HEK293T (cell line): ENCODE data around the gene NMNAT2.
A peak's percentile ranks its signal among the peaks of the same experiment; 100 is the strongest.
"Not testable (repeated sequence)": the region's sequence is repeated elsewhere in the genome, so short reads cannot be mapped to it uniquely, and the experiment has no call there.

ENCODE experiments used
- CTCF ChIA-PET: fragments of 350-600 bp; formaldehyde crosslinking; extraction: SDS; loops from one replicate; lab custom pipeline; 2021; ENCODE audit warnings: antibody characterized with exemption, inconsistent platforms; lab: Yijun Ruan, JAX
- POLR2A ChIA-PET: fragments of 350-600 bp; formaldehyde crosslinking; extraction: SDS; loops from one replicate; lab custom pipeline; 2020; ENCODE audit warnings: antibody characterized with exemption, inconsistent platforms; lab: Yijun Ruan, JAX
- DNase-seq: peaks from one replicate; pipeline ENCODE4 v3.0.0; 2012; ENCODE audit warnings: mixed read lengths; ENCODE audit errors: extremely low spot score
- ARNT ChIP-seq: fragments of 450-650 bp; IDR thresholded peaks from 2 replicates; pipeline ENCODE4 v1.6.1; 2017; ENCODE audit warnings: mild to moderate bottlenecking
- BHLHE40 ChIP-seq: fragments of 450-650 bp; IDR thresholded peaks from 2 replicates; pipeline ENCODE4 v1.6.1; 2016; ENCODE audit warnings: mild to moderate bottlenecking, moderate library complexity, borderline replicate concordance
- CTBP1 ChIP-seq: fragments of 450-650 bp; IDR thresholded peaks from 2 replicates; pipeline ENCODE4 v1.6.1; 2016; ENCODE audit warnings: borderline replicate concordance
- ELF4 ChIP-seq: fragments of 450-650 bp; IDR thresholded peaks from 2 replicates; pipeline ENCODE4 v1.6.1; 2017; ENCODE audit warnings: antibody characterized with exemption
- FOXA1 ChIP-seq: fragments of 450-650 bp; IDR thresholded peaks from 2 replicates; pipeline ENCODE4 v1.6.1; 2016; ENCODE audit warnings: mild to moderate bottlenecking
- FOXK2 ChIP-seq: fragments of 450-650 bp; IDR thresholded peaks from 2 replicates; pipeline ENCODE4 v1.6.1; 2016; ENCODE audit warnings: mild to moderate bottlenecking
- FOXM1 ChIP-seq: fragments of 450-650 bp; IDR thresholded peaks from 2 replicates; pipeline ENCODE4 v1.6.1; 2017; ENCODE audit warnings: mild to moderate bottlenecking, borderline replicate concordance
- HDGF ChIP-seq: fragments of 450-650 bp; IDR thresholded peaks from 2 replicates; pipeline ENCODE4 v1.6.1; 2017; ENCODE audit warnings: antibody characterized with exemption, borderline replicate concordance
- L3MBTL2 ChIP-seq: fragments of 450-650 bp; conservative IDR thresholded peaks from 2 replicates; pipeline ENCODE4 v1.6.1; 2016; ENCODE audit warnings: mild to moderate bottlenecking
- LEF1 ChIP-seq: fragments of 450-650 bp; IDR thresholded peaks from 2 replicates; pipeline ENCODE4 v1.6.1; 2017; ENCODE audit warnings: mild to moderate bottlenecking, borderline replicate concordance
- NFRKB ChIP-seq: fragments of 450-650 bp; IDR thresholded peaks from 2 replicates; pipeline ENCODE4 v1.6.1; 2016; ENCODE audit warnings: mild to moderate bottlenecking, moderate library complexity
- SP1 ChIP-seq: fragments of 450-650 bp; IDR thresholded peaks from 2 replicates; pipeline ENCODE4 v1.6.1; 2017
- SUZ12 ChIP-seq: fragments of 450-650 bp; IDR thresholded peaks from 2 replicates; pipeline ENCODE4 v1.6.1; 2016; ENCODE audit warnings: mild to moderate bottlenecking
- TARDBP ChIP-seq: fragments of 450-650 bp; IDR thresholded peaks from 2 replicates; pipeline ENCODE4 v1.6.1; 2016
- ZNF384 ChIP-seq: fragments of 450-650 bp; IDR thresholded peaks from 2 replicates; pipeline ENCODE4 v1.6.1; 2016
- TF ChIP-seq, protein P1 (sequence below): fragments of 450-650 bp; IDR thresholded peaks from 2 replicates; pipeline ENCODE4 v1.6.1; 2016

Gene NMNAT2

DNA sequence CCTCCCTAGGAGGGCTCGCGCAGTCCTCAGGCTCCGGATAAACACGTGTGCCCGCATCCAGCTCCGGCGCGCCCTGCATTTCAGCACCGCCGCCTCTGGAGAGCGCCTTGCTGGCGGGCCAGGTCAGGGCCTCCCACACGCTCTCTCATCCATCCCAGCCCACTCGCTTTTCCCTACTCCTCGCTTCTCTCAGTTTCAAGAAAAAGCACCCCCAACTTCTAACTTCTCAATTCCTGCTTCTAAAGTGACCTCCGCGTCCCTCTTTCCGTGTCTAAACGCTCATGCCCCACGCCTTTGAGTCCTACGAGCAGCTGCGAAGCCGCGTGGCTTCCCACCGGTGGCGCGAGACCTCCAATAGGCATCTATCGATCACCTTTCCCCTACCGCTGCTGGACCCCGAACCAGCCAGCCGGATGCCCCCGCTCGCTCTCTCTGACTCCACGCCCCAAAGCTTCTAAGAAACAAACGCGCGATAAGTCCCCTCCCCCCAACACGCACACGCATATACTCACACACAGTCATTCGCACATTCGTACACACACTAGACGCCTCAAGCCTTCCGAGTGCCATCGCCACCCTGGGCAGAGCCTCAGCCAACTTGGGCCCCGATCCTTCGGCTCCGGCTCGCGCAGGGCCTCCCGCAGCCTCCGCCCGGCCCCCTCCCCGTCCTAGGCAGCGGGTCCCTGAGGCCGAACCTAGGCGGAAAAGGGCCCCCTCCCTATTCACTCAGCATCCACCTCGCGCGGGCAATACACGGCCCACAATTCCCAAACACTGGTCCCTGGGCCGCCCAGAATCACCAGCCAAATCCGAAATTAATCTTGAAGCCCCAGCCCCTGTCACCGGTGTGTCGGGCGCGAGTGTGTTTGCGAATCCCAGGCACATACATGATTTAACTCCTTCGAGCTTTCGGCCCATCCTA lies 1.1 kb downstream of the NMNAT2 start:
- ChIA-PET POLR2A (no interaction called here), CTCF (interaction anchor here (1.4 kb wide), 1 partner anchor 11 kb away, joined by 4 read pairs; no protein-coding TSS in a partner anchor)
- TF ChIP-seq, protein P1, sequence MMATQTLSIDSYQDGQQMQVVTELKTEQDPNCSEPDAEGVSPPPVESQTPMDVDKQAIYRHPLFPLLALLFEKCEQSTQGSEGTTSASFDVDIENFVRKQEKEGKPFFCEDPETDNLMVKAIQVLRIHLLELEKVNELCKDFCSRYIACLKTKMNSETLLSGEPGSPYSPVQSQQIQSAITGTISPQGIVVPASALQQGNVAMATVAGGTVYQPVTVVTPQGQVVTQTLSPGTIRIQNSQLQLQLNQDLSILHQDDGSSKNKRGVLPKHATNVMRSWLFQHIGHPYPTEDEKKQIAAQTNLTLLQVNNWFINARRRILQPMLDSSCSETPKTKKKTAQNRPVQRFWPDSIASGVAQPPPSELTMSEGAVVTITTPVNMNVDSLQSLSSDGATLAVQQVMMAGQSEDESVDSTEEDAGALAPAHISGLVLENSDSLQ = no peak
- TF ChIP-seq SUZ12 = no peak
- DNase-seq = peak; percentile 81

DNA sequence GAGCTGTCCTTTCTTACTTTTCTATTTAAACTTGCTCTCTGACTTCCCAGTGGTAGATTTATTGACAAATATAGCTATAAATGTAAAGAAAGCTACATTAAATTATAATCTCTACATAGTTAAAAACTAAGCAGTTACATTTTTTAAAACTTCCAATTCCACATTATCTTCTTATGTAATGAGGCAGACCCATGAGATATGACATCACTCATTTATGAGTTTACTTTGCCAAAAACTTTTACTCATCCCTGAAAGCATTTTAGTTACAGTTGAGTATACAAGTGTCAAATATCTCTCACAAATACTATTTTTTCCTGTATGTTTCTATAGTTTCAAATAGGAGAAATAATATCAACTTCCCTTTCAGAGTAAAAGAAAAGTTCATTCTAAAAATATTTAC lies 3.8 kb downstream of the NMNAT2 start:
- ChIA-PET CTCF (interaction anchor here (0.7 kb wide), 1 partner anchor 208 kb away, joined by 4 read pairs; no protein-coding TSS in a partner anchor), POLR2A (no interaction called here)
- TF ChIP-seq ELF4 = no peak
- TF ChIP-seq L3MBTL2 = no peak
- TF ChIP-seq SUZ12 = no peak
- DNase-seq = no peak

DNA sequence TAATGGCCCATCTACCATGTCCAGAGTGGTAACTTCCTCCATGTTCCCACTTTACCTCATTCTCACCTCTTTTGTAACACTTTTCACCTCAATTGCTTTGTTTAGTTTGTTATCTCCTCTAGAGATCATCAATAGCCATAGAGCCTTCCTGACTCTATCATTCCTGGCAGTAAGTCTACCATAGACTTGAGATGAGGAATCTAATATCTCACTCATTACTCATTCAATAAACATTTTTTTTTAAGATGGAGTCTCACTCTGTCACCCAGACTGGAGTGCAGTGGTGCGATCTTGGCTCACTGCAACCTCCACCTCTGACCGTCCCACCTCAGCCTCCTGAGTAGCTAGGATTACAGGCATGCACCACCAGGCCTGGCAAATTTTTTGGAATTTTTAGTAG lies 7.1 kb downstream of the NMNAT2 start:
- ChIA-PET POLR2A (no interaction called here), CTCF (interaction anchor here (0.6 kb wide), 1 partner anchor 177 kb away, joined by 3 read pairs; no protein-coding TSS in a partner anchor)
- DNase-seq = no peak
- TF ChIP-seq NFRKB (no peak), HDGF (no peak)

DNA sequence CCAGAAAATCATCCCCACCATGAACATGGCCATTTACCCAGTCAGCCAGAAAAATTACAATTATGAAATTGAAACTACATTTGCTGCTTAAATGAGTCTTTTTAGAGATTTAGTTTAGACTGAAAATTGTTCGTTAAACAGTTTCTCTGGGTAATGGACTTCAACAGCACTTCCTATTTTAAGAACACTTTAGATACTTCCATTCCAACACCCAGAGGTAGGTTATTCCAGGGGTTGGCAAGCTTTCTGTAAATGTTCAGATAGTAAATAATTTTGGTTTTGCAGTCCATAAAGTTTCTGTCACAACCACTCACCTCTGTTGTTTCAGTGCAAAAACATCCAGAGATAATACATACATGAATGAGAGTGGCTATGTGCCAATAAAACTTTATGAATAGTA lies 10.2 kb downstream of the NMNAT2 start:
- TF ChIP-seq ARNT = no peak
- TF ChIP-seq, protein P1 = no peak
- no peak for TF ChIP-seq ELF4
- TF ChIP-seq FOXA1 = no peak
- TF ChIP-seq CTBP1 = no peak
- no peak for TF ChIP-seq BHLHE40
- no peak for TF ChIP-seq TARDBP
- no peak for TF ChIP-seq SUZ12
- TF ChIP-seq FOXK2 = no peak
- POLR2A ChIA-PET = no interaction called here
- CTCF ChIA-PET = no interaction called here
- DNase-seq = no peak

DNA sequence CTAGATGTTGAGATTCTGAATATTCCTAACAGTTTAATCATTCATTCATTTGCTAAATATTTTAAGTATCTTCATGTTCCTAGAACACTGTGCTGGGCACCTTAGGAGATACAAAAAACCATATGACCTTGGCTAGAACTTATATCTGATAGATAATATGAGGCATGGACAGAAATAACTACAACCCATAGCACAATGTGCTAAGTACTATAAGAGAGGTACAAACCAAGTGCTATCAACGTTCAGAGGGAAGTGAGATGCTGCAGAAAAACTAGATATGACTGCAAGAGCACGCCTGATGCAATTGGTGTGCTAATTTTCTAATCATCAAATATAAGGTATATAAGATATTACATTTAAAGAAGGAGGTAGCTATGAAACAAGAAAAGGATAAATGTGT lies 10.7 kb downstream of the NMNAT2 start:
- CTCF ChIA-PET = no interaction called here
- no peak for DNase-seq
- POLR2A ChIA-PET = no interaction called here
- TF ChIP-seq FOXM1 = no peak
- no peak for TF ChIP-seq NFRKB
- no peak for TF ChIP-seq HDGF

DNA sequence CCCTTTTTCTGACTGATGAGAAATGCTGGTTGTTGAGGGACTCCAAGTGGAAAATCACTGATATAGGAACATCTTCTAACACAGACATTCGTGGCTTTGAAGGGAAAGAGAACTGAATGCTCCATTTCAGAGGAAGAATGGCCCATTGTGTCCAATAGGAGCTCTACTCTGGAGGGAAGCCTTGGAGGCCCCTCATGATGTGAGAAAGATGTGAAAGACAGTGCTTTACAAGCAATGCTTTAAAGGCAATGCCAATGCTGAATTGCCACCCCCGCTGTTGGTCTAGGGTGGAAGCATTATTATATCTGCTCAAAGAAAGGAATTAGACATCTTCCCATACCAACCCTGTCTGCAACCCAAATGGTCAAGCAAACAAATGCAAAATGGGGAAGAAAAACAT lies 13.7 kb downstream of the NMNAT2 start:
- POLR2A ChIA-PET = no interaction called here
- CTCF ChIA-PET = no interaction called here
- DNase-seq = no peak
- TF ChIP-seq FOXK2 = no peak

DNA sequence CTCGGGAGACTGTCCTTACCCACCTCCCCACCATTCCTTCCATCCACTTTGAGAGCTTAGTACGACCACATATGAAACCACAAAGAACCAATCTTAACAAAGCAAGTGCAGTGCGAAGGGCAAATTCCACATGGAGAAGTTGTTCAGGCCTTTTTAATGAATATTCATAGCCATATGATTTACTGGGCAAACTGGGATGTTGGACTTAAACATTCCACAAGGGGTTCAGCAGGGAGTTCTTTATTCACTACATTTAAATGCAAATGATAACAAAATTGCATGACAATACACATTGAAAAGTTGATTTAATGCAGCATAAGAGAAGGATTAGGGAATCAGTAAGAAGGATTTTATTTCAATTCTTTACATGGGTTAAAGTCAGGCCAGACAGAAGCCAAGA lies 14.7 kb downstream of the NMNAT2 start:
- POLR2A ChIA-PET = no interaction called here

DNA sequence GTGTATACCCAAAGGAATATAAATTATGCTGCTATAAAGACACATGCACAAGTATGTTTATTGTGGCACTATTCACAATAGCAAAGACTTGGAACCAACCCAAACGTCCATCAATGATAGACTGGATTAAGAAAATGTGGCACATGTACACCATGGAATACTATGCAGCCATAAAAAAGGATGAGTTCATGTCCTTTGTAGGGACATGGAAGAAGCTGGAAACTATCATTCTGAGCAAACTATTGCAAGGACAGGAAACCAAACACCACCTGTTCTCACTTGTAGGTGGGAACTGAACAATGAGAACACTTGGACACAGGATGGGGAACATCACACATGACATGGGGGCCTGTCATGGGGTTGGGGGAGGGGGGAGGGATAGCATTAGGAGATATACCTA lies 16.6 kb downstream of the NMNAT2 start:
- CTCF ChIA-PET, DNase-seq: not testable (repeated sequence)

More for the DNA sequence above, 14.7 kb downstream of the NMNAT2 start:
- no peak for TF ChIP-seq FOXK2
- TF ChIP-seq TARDBP = no peak
- no peak for TF ChIP-seq ELF4
- no peak for TF ChIP-seq CTBP1
- TF ChIP-seq BHLHE40 = no peak
- no peak for TF ChIP-seq FOXA1
- no peak for TF ChIP-seq LEF1
- TF ChIP-seq SUZ12 = no peak
- TF ChIP-seq SP1 = no peak
- no peak for TF ChIP-seq NFRKB
- no peak for TF ChIP-seq ZNF384
- no peak for TF ChIP-seq L3MBTL2
- no peak for TF ChIP-seq FOXM1
- no peak for TF ChIP-seq HDGF
- no peak for TF ChIP-seq ARNT
- TF ChIP-seq, protein P1 = no peak
- CTCF ChIA-PET = interaction anchor here (0.6 kb wide), 1 partner anchor 216 kb away, joined by 3 read pairs; no protein-coding TSS in a partner anchor
- DNase-seq = no peak

More for the DNA sequence above, 16.6 kb downstream of the NMNAT2 start:
- POLR2A ChIA-PET = not testable (repeated sequence)
